Skeletal muscle satellite cell (primary cell): ENCODE results near the gene AAK1.
"Not testable (repeated sequence)": the region's sequence is repeated elsewhere in the genome, so short reads cannot be mapped to it uniquely, and the experiment has no call there.

ENCODE experiments used
- H3K27me3 ChIP-seq: 2 replicates; pipeline ENCODE4 v1.7.0; 2013; ENCODE audit warnings: low read length; ENCODE audit not compliant: control insufficient read depth, insufficient read depth
- H3K36me3 ChIP-seq: 2 replicates; pipeline ENCODE4 v1.7.0; 2013; ENCODE audit warnings: mild to moderate bottlenecking, control low read depth, low read length; ENCODE audit not compliant: insufficient read depth
- H3K4me1 ChIP-seq: 2 replicates; pipeline ENCODE4 v1.7.0; 2013; ENCODE audit warnings: low read length; ENCODE audit not compliant: control insufficient read depth, insufficient read depth
- H3K4me2 ChIP-seq: 2 replicates; pipeline ENCODE4 v1.7.0; 2013; ENCODE audit warnings: mild to moderate bottlenecking, low read length
- H3K4me3 ChIP-seq: 2 replicates; pipeline ENCODE4 v1.7.0; 2013; ENCODE audit warnings: low read length
- H3K9ac ChIP-seq: 2 replicates; pipeline ENCODE4 v1.7.0; 2013; ENCODE audit warnings: mild to moderate bottlenecking, low read depth, low read length, moderate library complexity
- H3K9me3 ChIP-seq: replicated peaks from 2 replicates; pipeline ENCODE4 v1.7.0; 2013; ENCODE audit warnings: mild to moderate bottlenecking, control low read depth, low read length

Gene AAK1

DNA sequence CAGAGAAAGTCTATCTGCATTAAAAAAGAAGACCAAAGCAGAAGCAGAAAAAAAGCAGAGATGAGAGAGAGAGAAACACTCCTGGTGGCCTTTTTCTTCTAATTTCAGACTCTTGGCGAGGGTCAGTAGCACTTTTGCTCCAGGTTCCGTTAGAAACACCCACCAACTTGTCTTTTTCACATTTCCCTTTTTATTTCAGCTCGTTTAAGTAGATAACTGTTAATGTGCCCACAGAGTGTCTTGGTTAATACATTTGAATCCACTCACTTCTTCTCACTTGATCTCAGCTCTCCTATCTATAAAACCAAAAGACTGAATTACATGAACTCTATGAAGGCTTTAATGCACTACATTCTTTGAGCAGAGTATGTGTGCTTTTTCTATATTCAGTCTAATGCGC is 63.1 kb downstream of the AAK1 start:
- Histone ChIP-seq H3K9me3 (no peaks in the 10 kb centered on the region), H3K27me3 (no peaks in the 10 kb centered on the region), H3K4me3 (no peak overlapping the region), H3K9ac (no peak overlapping the region), H3K36me3 (no peaks in the 10 kb centered on the region), H3K4me2 (no peak overlapping the region), H3K4me1 (peaks cover 28% of the 10 kb centered on the region)

- H3K36me3 ChIP-seq: no peaks in the 10 kb centered on the region
- no peaks in the 10 kb centered on the region for H3K9me3 ChIP-seq
- H3K4me1 ChIP-seq: peaks cover 28% of the 10 kb centered on the region
- no peaks in the 10 kb centered on the region for H3K27me3 ChIP-seq
- H3K9ac ChIP-seq: no peak overlapping the region
- no peak overlapping the region for H3K4me3 ChIP-seq
- no peak overlapping the region for H3K4me2 ChIP-seq
Measured at GRCh38 chr2:69579536-69579935, 64.0 kb downstream of the AAK1 start.

DNA sequence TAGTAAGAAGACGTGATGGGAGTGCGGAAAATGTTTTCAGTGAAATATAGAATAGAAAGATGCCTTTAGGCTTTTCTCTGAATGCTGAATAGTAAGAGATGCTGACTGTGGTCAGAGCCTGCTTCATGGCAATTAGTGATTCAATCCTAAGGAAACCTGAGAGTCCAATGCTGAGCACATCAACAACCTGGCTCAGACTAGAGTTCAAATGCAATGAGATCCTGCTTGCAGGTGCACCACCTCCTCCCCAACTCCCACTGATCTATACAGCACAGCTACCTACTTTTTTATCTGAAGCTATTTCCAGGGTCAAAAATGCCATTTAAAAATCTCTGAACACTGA is 65.4 kb downstream of the AAK1 start:
- no peak overlapping the region for H3K4me3 ChIP-seq
- H3K36me3 ChIP-seq: no peaks in the 10 kb centered on the region
- H3K4me1 ChIP-seq: peaks cover 28% of the 10 kb centered on the region
- no peak overlapping the region for H3K4me2 ChIP-seq
- H3K27me3 ChIP-seq: no peaks in the 10 kb centered on the region
- H3K9me3 ChIP-seq: no peaks in the 10 kb centered on the region
- no peak overlapping the region for H3K9ac ChIP-seq

DNA sequence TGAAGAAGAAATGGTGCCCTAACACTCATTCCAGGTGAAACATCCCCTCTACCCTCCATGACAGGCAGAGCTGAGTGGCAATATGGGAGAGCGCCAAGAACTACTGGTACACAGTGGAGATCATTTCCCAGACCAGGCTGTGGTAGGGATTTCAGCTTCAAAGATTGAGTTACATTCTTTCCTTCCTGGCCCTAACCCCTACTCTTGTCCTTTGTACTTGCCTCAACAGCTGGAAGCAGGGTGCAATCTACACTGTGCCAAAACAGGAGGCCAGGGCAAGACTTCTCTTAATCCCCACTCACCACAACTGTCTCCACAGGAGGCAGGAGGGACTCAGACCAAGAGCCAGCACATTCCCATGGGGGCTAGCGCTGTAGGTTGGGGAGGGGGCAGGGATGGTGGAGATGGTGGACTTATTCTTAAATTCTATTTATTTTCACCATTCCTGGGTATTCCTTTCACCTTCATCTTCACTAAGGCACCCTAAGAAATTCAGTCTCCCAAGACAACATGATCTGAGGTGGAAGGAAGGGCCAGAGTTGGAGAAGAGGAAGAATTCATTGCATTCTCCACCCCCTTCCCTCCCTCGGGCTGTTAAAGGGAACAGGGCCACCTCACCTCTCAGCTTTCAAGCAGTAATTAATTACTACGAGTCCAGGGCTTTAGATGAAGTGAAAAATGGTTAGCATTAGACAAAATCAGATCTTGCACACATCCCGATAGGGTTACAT is 65.9 kb downstream of the AAK1 start:
- H3K4me1 ChIP-seq: peaks cover 26% of the 10 kb centered on the region
- H3K36me3 ChIP-seq: no peaks in the 10 kb centered on the region
- H3K9ac ChIP-seq: no peak overlapping the region
- H3K27me3 ChIP-seq: no peaks in the 10 kb centered on the region
- no peak overlapping the region for H3K4me2 ChIP-seq
- no peak overlapping the region for H3K4me3 ChIP-seq
- no peaks in the 10 kb centered on the region for H3K9me3 ChIP-seq

- no peak overlapping the region for H3K4me3 ChIP-seq
- H3K4me2 ChIP-seq: no peak overlapping the region
- H3K9ac ChIP-seq: no peak overlapping the region
- H3K9me3 ChIP-seq: no peaks in the 10 kb centered on the region
- no peaks in the 10 kb centered on the region for H3K27me3 ChIP-seq
- H3K36me3 ChIP-seq: no peaks in the 10 kb centered on the region
- peaks cover 19% of the 10 kb centered on the region for H3K4me1 ChIP-seq
Measured at GRCh38 chr2:69576880-69577279, 66.7 kb downstream of the AAK1 start.

- peaks cover 14% of the 10 kb centered on the region for H3K4me1 ChIP-seq
- no peaks in the 10 kb centered on the region for H3K36me3 ChIP-seq
- H3K9me3 ChIP-seq: no peaks in the 10 kb centered on the region
Measured at GRCh38 chr2:69575926-69576325, 67.6 kb downstream of the AAK1 start.

GRCh38 chr2:69575371-69575770 is 68.2 kb downstream of the AAK1 start:
- H3K36me3 ChIP-seq, H3K9me3 ChIP-seq, H3K4me2 ChIP-seq, H3K9ac ChIP-seq, H3K4me3 ChIP-seq, H3K27me3 ChIP-seq: not testable (repeated sequence)
- peaks cover 14% of the 10 kb centered on the region for H3K4me1 ChIP-seq

More at GRCh38 chr2:69575926-69576325, 67.6 kb downstream of the AAK1 start:
- Histone ChIP-seq H3K9ac (no peak overlapping the region), H3K4me2 (no peak overlapping the region), H3K27me3 (no peaks in the 10 kb centered on the region), H3K4me3 (no peak overlapping the region)

- Histone ChIP-seq H3K4me3 (no peak overlapping the region), H3K36me3 (no peaks in the 10 kb centered on the region), H3K4me2 (no peak overlapping the region), H3K9ac (no peak overlapping the region), H3K9me3 (no peaks in the 10 kb centered on the region), H3K4me1 (peaks cover 16% of the 10 kb centered on the region), H3K27me3 (no peaks in the 10 kb centered on the region)
Measured at GRCh38 chr2:69572641-69573040, 70.9 kb downstream of the AAK1 start.

DNA sequence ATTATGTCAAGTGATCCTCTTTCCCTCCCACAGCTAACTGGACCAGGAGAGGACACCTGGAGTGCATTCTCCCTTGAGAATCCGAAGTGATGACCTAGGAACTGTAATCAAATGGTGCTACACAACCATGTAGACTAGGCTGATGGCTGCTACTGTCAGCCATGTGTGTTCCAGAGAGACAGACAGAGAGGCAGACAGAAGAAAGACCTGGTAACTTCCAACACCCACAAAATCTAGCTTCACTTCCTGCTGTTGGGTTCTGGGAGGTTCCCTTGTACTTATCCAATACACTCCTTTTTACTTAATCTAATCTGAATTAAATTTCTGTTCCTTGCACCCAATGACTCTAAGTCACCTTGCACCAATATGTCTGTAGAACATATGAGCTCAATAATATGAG is 72.3 kb downstream of the AAK1 start:
- Histone ChIP-seq H3K36me3 (no peaks in the 10 kb centered on the region), H3K9me3 (no peaks in the 10 kb centered on the region), H3K4me3 (no peak overlapping the region), H3K4me2 (no peak overlapping the region), H3K27me3 (no peaks in the 10 kb centered on the region), H3K9ac (no peak overlapping the region), H3K4me1 (peaks cover 26% of the 10 kb centered on the region)

DNA sequence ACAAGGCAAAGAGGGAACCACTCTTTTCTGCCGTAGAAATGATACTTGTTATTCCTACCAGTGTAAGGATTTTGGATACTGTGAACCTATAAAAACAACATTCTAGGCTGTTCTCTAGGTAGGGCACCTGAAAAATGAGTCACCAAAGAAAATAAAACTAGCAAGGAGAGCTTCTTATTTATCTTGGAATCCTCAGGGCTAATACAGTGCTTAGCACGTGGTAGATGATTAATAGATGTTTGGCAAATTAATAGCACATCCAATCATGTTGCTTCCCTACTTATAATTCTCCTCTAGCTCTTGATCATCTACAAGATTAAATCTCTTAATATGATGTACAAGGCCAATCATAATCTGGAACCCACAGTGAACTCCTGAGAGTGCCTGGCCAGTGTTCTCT is 73.1 kb downstream of the AAK1 start:
- Histone ChIP-seq H3K27me3 (no peaks in the 10 kb centered on the region), H3K4me3 (no peak overlapping the region), H3K36me3 (no peaks in the 10 kb centered on the region), H3K9me3 (no peaks in the 10 kb centered on the region), H3K4me1 (peaks cover 26% of the 10 kb centered on the region), H3K4me2 (no peak overlapping the region), H3K9ac (no peak overlapping the region)

- H3K9me3 ChIP-seq: no peaks in the 10 kb centered on the region
- H3K4me1 ChIP-seq: peaks cover 21% of the 10 kb centered on the region
- no peak overlapping the region for H3K9ac ChIP-seq
- no peak overlapping the region for H3K4me3 ChIP-seq
- no peaks in the 10 kb centered on the region for H3K27me3 ChIP-seq
- H3K36me3 ChIP-seq: no peaks in the 10 kb centered on the region
- H3K4me2 ChIP-seq: no peak overlapping the region
Measured at GRCh38 chr2:69567909-69568300, 75.6 kb downstream of the AAK1 start.

DNA sequence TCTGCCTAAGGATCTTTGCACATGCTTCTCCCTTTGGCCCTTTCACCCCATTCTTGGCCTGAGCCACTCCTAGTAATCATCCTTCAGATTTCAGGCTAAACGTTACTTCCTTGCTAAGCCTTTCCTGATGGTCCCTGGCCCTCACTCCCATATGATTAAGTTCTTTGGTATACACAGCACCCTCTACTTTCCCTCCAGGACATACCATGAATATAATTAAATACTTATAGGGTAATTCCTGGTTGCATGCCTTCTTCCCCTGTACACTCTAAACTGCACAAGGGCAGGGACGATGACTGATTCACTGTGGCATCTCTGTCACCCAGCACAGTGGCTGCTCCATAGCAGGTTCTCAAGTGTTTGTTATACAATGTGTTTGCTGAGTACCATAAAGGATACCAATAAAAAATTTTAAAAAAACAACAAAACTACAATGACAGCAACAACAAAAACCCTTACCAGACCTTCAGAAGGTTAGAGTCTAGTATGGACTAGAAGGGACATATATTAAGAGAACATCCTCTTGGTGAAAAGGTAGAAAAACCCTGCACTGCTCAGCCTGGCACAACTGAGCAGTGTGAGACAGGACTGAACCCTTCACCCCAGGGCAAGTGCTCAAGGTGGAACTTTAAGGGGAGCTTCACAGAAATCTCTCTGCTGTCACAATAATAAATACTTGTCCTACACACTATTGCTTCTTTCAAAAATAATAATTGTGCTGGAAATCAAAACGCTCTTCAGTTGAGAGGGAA is 76.2 kb downstream of the AAK1 start:
- Histone ChIP-seq H3K4me3 (no peak overlapping the region), H3K9ac (no peak overlapping the region), H3K27me3 (no peaks in the 10 kb centered on the region), H3K4me2 (peak overlapping the region; percentile 42), H3K9me3 (no peaks in the 10 kb centered on the region), H3K36me3 (no peaks in the 10 kb centered on the region), H3K4me1 (peaks cover 20% of the 10 kb centered on the region)
